A673 (cell line): Measurements from ENCODE around the gene LCN6. TPM values are rescaled to one million over a fixed set of nuclear protein-coding genes. Genes with fewer than 3 reads are reported as not detected.

Source experiments
- BruUV-seq: library from RNA; stranded (reverse); fragments of 400-500 nt; replicated peaks from 2 replicates; lab custom pipeline; 2021; lab: Mats Ljungman, UMichigan
- CTCF ChIA-PET: fragments of 300-600 bp; sonication (Branson Sonifier 250); formaldehyde crosslinking; loops from one replicate; lab custom pipeline; 2022; ENCODE audit warnings: antibody characterized with exemption; lab: Charles Lee
- POLR2A ChIA-PET: fragments of 300-600 bp; sonication (Branson Sonifier 250); formaldehyde crosslinking; loops from one replicate; lab custom pipeline; 2022; ENCODE audit warnings: antibody characterized with exemption; ENCODE audit not compliant: low non-redundant PET; lab: Charles Lee
- DNase-seq: peaks from one replicate; pipeline ENCODE4 v3.0.0-alpha.2; 2015; ENCODE audit warnings: low spot score
- H3K27ac ChIP-seq: fragments of 200-600 bp; sonication (generic); 2 replicates; pipeline ENCODE4 v1.5.1; 2016; ENCODE audit warnings: mixed run types, low read depth, mild to moderate bottlenecking, mixed read lengths, antibody characterized with exemption, low read length; ENCODE audit not compliant: poor library complexity, severe bottlenecking
- H3K27me3 ChIP-seq: fragments of 200-600 bp; sonication (generic); replicated peaks from 2 replicates; pipeline ENCODE4 v1.6.1; 2017; ENCODE audit warnings: mixed run types, low read depth, mild to moderate bottlenecking, mixed read lengths, antibody characterized with exemption, low read length; ENCODE audit not compliant: insufficient read depth, poor library complexity
- H3K36me3 ChIP-seq: fragments of 200-600 bp; sonication (generic); 2 replicates; pipeline ENCODE4 v1.6.1; 2016; ENCODE audit warnings: mixed run types, mild to moderate bottlenecking, mixed read lengths, antibody characterized with exemption, low read length; ENCODE audit not compliant: insufficient read depth, poor library complexity, severe bottlenecking
- H3K4me1 ChIP-seq: fragments of 200-600 bp; sonication (generic); 2 replicates; pipeline ENCODE4 v1.6.1; 2017; ENCODE audit warnings: mixed run types, mild to moderate bottlenecking, mixed read lengths, antibody characterized with exemption, low read length; ENCODE audit not compliant: insufficient read depth, poor library complexity, severe bottlenecking
- H3K4me3 ChIP-seq: fragments of 200-600 bp; sonication (generic); 2 replicates; pipeline ENCODE4 v1.5.1; 2016; ENCODE audit warnings: low read depth, mixed run types, mild to moderate bottlenecking, mixed read lengths, low read length; ENCODE audit not compliant: poor library complexity, severe bottlenecking
- H3K9me3 ChIP-seq: fragments of 200-600 bp; sonication (generic); 2 replicates; pipeline ENCODE4 v1.6.1; 2016; ENCODE audit warnings: mixed run types, low read depth, mild to moderate bottlenecking, mixed read lengths, antibody characterized with exemption, low read length; ENCODE audit not compliant: poor library complexity, severe bottlenecking
- CTCF ChIP-seq: fragments of 300-800, 200-600 bp; sonication (generic); conservative IDR thresholded peaks from 2 replicates; pipeline ENCODE4 v1.5.1; 2017; ENCODE audit warnings: low read depth, mild to moderate bottlenecking, antibody characterized with exemption, low read length, moderate library complexity, mixed read lengths
- EZH2 ChIP-seq: fragments of 200-600 bp; sonication (generic); IDR thresholded peaks from 2 replicates; pipeline ENCODE4 v1.6.1; 2017; ENCODE audit warnings: borderline replicate concordance, low read depth, mild to moderate bottlenecking, mixed read lengths, antibody characterized with exemption, low read length; ENCODE audit not compliant: poor library complexity, severe bottlenecking
- intact Hi-C: fragments of 100-400 bp; cut with micrococcal nuclease; formaldehyde crosslinking; loops from one replicate; pipeline ENCODE4 v1.10.0; 2022; ENCODE audit not compliant: unreplicated experiment
- total RNA-seq: library from RNA; stranded (reverse); gene quantifications from 2 replicates; pipeline ENCODE4 v1.2.3, GENCODE V29; 2021

The LCN6 gene
- total RNA-seq, 1 experiment from 2014 or later: not detected

GRCh38 chr9:136719195-136719880 is 29.0 kb downstream of the LCN6 start:
- intact Hi-C loops: no loop called here
- POLR2A ChIA-PET: interaction anchor here (0.6 kb wide), 1 partner anchor 10 kb away, joined by 8 read pairs; no protein-coding TSS in a partner anchor
- BruUV-seq: no TSS peak
- H3K27ac ChIP-seq: no peak overlapping the region
- H3K9me3 ChIP-seq: no peaks in the 10 kb centered on the region
- no peak for DNase-seq
- TF ChIP-seq CTCF: no peak
- no peak for TF ChIP-seq EZH2
- peaks cover 25% of the 10 kb centered on the region for H3K36me3 ChIP-seq
- no peaks in the 10 kb centered on the region for H3K27me3 ChIP-seq
- CTCF ChIA-PET: no interaction called here
- no peak overlapping the region for H3K4me3 ChIP-seq
- peaks cover 21% of the 10 kb centered on the region for H3K4me1 ChIP-seq

GRCh38 chr9:136718345-136719194 is 29.8 kb downstream of the LCN6 start:
- Histone ChIP-seq H3K4me1 (peaks cover 29% of the 10 kb centered on the region), H3K4me3 (no peak overlapping the region), H3K36me3 (peaks cover 17% of the 10 kb centered on the region), H3K27ac (no peak overlapping the region), H3K9me3 (no peaks in the 10 kb centered on the region), H3K27me3 (no peaks in the 10 kb centered on the region)
- intact Hi-C loops: no loop called here
- ChIA-PET CTCF (no interaction called here), POLR2A (interaction anchor here (0.6 kb wide), 1 partner anchor 11 kb away, joined by 8 read pairs; no protein-coding TSS in a partner anchor)
- BruUV-seq: no TSS peak
- TF ChIP-seq EZH2 (no peak), CTCF (no peak)
- no peak for DNase-seq

- BruUV-seq: no TSS peak
- DNase-seq: no peak
- POLR2A ChIA-PET: no interaction called here
- H3K4me1 ChIP-seq: peaks cover 30% of the 10 kb centered on the region
- no peaks in the 10 kb centered on the region for H3K27me3 ChIP-seq
- TF ChIP-seq CTCF: no peak
- TF ChIP-seq EZH2: no peak
- H3K4me3 ChIP-seq: no peak overlapping the region
- no peaks in the 10 kb centered on the region for H3K9me3 ChIP-seq
- intact Hi-C loops: no loop called here
- H3K27ac ChIP-seq: no peak overlapping the region
- H3K36me3 ChIP-seq: peaks cover 6% of the 10 kb centered on the region
- CTCF ChIA-PET: no interaction called here
Measured at GRCh38 chr9:136717399-136717798, 30.9 kb downstream of the LCN6 start.
